Nucleus accumbens (tissue), 56 donors: Measurements from ENCODE around the gene CDH6.

Source experiments
- DNase-seq, 56 donors: peaks; one replicate each; lab custom pipeline; 2025; lab: John Stamatoyannopoulos, UW

The CDH6 gene

DNA sequence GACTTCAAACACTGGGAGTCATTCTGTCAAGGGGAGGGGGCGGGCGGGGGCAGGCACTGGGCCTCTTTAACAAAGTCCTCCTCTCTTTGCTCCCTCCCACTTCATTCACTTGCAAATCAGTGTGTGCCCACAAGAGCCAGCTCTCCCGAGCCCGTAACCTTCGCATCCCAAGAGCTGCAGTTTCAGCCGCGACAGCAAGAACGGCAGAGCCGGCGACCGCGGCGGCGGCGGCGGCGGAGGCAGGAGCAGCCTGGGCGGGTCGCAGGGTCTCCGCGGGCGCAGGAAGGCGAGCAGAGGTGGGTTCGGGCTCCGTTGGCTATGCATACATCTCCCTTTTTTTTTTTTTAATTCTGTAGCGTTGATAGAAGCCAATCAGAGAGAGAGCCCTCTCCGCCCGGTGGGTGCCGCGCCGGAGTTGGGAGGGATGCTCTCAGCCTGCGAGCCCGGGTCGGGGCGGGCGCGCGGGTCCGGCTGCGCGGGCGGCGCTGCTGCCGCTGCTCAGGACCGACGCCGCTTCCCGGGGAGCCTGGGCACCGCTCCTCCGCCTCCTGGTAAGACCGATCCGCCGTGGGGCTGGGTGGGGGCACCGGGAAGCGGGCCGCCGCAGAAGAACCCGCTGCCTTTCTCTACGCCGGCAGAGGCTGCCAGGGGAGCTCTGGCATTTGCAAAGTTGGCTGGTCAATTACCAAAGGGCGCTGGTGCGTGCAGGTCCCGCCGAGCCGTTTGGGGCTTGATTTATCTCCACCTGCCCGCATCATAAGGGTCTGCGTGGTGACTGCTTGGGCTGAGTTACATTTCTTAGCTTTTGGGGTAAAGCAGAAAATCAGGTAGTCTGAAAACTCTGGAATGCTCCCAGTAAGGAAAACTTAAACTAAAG lies at the start of gene CDH6:
Gene CDH6 (plus strand): TSS at position 96 of the 877 bp plus-strand sequence. CDS start 73,788 bp downstream, outside the sequence.
- DNase-seq, result peak in 48 of 56 donors; percentile 1 to 71 (median 34)

DNA sequence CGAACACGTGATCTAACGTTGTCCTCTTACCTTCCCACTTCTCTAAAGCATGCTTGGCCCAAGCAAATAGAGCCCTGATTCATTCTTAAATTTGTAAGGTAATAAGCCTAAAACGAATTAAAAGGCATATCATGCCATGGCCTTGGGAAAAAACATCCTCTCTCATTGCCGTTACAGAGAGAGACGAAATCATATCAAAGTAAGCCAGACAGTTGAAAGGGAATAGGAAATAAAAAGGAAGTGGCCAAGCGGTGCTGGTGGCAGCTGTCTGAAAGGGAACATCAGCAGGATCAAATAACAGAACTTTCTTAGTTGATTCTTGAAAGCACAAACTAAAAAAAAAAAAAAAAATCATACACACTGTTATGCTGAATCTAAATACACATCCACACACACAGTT lies 49.1 kb upstream of the CDH6 start:
- DNase-seq, result no peak

DNA sequence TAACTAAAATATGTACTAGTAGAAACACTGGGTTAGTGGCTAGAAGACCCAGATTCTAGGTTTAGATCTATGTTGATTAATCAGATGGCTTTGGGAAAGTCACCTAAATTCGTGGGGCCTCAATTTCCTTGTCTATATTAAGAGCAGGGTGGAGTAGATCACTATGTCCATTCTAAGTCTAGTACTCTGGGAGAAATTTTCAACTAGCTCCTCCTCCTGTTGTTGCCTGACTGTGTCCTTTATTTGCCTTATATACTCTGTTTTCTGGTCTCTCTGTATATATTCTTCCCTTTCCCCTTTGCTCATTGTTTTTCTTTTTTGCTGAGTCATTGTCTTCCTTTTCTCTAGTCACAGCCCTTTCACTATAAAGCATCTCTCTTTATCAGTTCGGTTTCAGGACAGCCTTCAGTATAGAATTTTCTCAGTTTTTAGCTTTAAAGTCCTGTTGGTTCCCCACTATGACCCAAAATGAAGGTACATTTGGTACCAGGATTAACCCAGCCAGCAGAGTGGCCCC lies 44.5 kb upstream of the CDH6 start:
- DNase-seq, result no peak

DNA sequence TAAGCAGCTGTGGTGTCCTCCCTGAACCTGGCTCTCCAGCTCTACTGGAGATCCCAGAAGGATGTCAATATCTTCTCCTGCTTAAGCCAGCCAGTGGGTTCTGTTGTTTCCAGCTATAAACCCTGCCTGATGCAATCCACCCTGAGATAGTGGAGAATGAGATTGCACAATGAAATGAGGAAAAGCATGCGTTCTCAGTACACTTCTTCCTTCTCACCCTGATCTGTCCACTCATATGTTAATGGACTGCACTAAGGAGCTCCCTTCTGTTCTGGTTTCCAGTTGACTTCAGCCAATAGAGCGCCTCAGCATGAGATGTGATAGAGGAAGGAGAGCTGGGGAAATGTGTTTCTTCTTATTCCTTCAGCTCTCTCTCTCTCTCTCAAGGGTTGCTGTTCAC lies 40.0 kb upstream of the CDH6 start:
- DNase-seq, result no peak

DNA sequence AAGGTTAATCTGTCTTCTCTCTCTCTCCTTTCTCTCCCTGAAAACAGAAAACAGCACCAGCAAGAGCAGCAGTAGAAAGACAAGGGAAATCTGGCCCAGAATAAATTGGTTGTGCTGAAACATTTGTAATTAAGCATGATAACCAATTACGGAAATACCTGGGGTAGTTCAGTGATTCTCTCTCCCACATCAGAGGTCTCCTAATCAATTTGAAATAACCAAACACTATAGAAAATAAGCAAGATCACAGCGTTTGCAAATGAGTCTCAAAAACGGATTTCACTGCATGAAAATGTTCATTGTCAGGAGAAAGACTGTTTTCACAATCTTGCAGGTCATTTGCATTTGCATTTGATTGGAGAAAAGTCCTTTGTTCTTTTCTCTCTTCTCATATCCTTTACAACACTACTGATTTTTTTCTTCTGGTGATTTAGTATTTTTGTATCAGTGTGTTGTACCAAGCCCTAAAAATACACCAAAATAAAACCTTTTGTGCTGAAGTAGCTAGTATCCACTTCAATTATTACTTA lies 36.8 kb upstream of the CDH6 start:
- no peak for DNase-seq

DNA sequence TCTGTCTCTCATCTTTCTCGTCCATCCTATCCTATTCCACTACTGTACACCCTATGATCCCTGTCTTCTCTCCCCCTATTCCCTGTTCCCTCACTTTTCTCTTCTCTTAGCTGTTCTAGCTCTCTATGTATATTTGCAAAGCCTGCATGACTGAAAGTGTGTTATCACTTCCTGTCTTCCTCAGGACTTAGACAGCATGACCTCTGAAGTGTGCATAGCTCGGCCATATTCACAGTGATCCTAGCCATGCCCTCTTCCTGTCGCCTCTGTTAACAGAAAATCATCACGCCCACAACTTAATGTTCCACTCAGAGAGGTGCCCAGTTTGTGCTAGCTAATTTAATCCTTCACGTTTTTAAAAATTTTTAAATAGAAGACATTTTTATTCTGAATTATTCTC lies 35.8 kb upstream of the CDH6 start:
- DNase-seq, result no peak

DNA sequence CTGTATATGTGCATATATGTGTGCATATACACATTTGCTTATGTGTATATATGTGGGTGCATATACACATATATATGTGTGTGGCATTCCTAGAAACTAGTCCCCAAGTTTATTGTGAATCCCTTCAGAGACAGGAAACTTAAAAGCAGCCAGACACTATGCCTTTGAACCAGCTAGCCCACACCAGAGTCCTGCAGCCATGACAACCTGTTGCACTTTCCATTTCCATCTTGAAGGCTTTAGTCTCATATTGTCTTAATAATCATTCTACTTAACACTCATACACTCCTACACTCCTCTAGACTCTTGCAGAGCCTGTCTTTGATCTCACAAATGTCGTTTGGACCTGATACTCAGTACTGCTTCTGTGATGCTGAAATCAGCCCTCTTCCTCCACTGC lies 34.8 kb upstream of the CDH6 start:
- no peak for DNase-seq

DNA sequence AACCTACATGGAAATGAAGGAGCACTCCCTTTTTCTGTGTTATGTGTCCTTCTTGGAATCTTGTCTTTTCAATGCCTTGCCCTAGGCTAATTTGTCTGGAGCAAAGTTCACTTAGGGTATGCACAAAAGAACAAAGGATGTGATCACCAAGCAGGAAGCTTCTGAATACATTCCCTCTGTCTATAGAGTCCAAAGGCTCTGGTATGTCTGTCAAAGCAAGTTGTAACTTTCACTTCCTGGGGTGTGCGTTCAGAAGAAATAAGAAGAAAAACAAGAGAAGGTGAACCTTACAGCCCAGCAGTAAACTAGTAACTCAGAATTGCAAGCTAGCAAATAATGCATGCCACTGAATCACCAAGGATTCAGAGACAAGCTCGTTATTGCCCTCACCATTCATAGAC lies 31.7 kb upstream of the CDH6 start:
- DNase-seq, result no peak

DNA sequence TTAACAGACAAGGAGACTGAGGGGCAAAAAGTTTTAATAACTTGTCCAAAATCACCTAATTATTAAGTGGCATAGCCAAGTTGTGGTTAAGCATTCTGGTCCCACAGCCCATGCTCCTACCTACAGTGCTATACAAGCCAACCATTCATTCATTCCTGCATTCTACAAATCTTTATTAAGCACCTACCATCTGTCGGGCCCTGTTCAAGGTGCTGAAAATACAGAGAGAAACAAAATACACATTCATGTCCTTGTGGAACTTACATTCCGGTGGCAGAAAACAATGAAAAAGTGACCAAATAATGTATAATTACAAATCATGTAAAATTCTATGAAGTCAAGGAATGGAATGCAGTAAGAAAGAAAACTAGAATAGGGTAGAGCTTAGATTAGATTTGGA lies 27.8 kb upstream of the CDH6 start:
- DNase-seq, result no peak

DNA sequence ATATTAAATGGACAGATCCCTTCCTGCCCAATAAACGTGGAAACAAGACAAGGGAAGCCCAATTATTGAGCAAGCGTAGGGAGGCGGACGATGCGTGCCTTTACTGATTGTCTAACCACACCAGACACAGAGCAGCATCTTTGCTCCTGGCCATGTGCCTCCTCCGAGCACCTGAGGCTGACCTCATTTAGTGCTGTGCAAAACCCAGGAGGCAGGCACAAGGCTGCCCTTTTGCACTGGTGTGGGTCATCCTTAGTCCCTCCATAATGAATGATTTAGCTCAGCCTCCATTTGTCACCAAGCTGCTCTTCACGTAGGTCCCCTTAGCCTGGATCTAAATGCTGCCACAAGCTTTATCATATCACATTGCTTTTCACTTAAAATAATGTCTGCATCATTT lies 24.1 kb upstream of the CDH6 start:
- DNase-seq, result no peak

DNA sequence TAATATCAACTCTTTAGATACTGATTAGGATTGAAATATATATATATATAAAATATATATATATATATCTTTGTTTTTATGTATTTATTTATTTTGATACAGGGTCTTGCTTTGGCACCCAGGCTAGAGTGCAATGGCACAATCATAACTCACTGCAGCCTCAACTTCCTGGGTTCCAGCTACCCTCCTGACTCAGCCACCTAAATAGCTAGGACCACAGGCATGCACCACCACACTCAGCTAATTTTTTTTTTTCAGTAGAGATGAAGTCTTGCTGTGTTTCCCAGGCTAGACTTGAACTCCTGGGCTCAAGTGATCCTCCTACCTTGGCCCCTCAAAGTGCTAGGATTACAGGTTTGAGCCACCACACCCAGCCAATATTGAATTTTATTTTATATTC lies 20.6 kb upstream of the CDH6 start:
- DNase-seq, result no peak

DNA sequence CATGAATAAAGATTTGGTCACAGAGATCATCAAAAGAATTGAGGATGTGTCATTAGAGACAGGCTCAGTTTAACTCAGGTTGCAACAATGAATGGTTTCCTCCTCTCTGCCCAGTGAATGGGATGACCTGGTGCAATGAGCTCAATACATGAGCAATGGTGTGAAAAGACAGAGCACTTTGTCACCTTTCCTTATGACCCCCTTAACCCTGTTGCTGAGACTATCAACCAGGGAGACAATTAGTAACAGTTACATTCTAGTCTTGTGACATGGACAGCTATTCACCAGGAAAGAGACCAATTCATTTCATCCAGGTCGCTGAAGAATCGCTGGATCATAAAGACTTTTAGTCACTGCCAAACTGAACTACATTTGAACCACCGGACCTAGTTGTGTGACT lies 19.9 kb upstream of the CDH6 start:
- DNase-seq, result no peak

DNA sequence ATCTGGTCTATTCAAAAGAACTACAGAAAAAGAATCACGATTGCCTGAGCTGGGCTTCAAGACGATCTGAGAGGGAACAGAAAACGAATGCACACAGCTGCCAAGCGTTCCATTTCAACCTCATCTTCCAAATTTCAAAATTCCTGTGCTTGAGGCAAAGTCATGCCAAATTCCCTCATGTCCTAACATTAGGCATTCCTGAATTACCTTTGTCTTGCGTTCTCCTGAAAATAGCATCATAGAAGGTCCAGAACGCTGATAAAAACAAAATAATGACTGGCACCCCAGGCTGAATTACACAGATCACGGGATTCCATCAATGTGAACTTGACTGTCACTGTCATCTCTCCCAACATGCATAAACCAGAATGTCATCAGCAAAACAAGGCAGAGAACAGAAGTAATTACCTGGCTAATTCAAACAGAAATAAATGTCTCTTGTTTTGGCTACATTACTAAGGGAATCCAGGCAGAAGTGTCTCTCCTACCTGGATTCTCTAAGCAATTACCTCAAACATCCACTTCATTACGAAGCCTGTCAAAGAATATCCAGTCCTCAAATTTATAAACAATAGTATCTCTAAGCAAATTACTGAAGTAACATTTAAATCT lies 12.0 kb upstream of the CDH6 start:
- no peak for DNase-seq

DNA sequence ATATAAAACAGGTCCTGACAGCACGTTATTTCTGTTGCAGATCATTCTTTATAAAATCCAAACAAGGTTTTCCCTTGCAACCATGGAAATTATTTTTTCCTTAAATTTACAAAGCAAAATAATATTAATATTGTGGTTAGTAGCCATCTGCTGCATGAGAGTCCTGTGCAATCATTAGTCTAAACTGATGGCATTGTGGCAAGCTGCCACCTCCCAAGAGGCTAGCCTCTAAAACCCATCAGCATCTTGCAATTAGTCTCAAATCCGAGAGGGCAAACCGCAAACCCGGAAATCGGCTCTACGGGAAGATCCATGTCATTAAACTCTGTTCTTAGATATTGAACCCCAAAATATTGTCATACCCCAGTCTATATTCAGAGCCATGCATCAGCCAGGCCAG lies 11.3 kb upstream of the CDH6 start:
- DNase-seq, result no peak

DNA sequence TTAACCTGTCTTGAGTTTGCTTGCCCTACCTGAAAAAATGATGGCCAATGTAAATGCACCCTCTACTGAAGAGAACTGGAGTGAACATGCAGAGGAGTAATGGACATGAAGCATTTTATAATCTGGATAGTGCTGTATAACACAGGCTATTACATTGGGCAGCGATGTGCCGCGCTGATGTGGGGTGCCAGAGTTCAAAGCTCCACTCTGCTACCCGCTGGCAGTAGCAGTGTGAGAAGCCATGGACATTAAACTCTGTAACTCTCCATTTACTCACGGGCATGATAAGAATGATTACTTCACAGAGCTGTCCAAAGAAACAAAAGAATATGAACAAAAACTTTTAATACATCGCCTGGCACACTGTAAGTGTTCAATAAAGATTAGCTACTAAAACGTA lies 7.5 kb upstream of the CDH6 start:
- DNase-seq, result no peak

DNA sequence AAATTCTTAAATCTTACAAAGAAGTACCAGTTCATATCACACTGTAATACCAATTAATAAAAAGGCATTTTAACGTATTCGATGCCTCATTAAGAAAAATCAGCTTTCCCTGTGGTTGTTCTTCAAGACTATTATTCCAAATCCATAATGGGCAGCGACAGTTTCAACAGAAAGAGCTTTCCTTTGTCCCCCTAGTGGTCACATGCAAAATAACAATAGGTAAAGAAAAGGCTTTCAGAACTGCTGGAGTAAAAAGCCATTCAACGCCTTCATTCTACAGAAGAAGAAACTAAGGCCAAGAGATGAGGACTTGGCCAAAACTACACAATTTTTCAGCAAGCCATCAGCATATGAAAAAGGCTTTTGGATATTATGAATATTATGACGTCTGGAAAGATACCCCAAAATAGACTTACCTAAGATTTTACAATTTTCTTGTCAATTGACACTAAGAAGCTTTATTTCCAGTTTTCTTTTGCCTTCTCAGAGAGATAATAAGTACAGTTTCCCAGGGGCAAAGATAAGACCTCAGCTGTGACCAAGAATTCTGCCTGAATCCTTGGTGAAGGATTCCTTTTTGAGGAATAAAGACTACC lies 6.7 kb upstream of the CDH6 start:
- no peak for DNase-seq

DNA sequence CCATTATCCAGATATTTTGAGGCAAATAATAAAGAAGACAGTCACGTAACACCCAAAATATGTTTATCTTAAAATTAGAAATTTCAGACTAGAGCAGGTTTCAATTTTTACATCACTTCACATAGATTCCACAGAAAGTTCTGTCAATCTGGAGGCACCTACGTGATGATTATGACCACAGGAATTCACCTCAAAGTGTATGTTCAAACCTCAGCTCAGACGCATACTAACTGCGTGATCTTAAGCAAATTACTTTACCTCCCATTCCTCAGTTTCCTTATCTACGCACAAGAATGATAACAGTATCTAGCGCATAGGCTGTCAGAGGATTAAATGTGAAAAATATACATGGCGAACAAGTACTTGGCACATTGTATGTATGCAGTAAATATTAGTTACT lies 5.9 kb upstream of the CDH6 start:
- DNase-seq, result no peak

DNA sequence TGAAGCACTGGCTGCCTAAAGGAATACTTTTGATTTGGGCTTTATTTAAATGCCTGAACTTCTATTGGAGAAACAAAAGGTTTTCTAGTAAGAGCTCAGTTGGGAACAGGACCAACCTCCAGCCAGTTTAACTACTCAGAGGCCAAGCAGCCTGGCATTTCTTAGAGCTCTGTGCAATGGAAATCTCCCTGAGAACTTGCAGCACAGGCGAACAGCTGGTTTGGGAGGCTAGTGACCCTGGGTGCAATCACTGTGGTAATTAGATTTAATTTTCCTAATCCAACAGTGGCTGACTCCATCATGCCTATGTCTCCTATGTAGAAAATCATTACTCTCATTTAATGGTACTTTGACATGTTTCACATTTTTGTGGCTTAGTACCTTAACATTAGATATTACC lies 1.0 kb upstream of the CDH6 start:
- no peak for DNase-seq

DNA sequence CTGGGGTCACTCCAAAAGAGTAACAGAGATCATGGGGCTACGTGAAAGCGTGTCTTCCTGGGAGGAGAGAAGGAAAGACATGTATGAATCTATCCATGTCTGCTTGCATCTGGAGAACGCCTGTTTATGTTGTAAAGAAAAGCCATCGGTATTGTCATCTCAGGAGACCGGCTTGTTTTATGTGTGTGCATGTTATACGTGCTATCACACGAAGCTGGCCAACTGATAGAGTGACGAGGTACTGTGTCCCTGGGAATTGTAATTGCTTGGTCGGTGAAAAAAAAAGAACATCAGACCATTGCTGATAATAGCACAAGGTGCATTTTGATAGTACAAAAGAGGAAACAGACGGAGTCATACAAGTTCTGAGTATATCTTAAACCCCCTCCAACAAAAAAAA lies 370 bp upstream of the CDH6 start:
- no peak for DNase-seq

DNA sequence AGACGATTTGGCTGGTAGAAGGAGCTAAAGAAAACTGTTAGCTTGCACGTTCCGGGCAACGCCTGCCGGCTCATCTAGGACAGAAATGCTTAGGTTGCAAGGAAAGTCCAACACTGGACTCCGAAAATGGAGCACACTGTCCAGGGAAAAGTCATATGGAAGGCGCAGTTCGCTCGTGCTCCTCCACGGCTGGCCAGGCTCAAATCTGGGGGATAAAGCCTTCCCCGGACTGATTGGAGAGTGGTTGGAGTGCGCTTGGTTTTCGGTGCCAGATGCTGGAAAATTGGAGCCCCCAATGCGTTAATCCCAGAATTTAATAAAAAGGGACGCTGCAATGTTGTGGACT lies 955 bp downstream of the CDH6 start:
- DNase-seq, result peak in 1 of 56 donors; percentile 31

DNA sequence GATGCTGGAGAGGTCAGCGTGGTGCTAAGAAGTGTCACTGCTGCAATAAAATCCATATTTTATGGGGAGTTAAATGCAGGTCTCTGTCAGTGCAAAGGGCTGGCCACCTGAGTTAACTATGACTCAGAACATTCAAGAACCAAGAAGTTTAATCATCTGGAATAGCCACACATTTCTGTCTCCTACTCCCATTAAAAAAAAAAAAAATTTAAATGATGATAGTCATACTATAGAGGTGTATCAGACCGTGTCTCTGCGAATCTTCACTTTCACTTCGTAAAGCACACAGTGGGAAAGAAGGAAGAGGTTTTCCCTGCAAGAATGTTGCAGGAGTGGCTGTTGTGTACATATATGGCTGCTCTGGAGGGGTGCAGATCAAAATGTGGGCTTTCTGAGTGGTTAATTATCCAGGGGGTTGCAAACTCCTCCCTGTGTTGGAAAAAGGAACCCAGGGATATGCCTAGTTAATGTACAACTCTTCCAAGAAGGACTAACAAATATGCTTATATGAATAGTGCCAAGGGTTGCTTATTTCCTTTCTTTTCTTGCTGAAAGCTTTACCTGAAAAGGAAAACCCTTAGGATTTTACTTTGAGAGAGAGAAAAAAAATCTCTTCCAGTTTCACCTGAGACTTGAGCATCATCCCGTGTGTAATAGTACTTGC lies 1.5 kb downstream of the CDH6 start:
- DNase-seq, result no peak
